GM21526 (cell line): ENCODE measurements around the gene GNAO1.

Experiments used
- ATAC-seq: cut with Tn5 transposase; IDR thresholded peaks from one replicate; pipeline ENCODE4 v1.9.1; 2021; ENCODE audit warnings: moderate library complexity; ENCODE audit not compliant: unreplicated experiment, low FRiP score

Gene GNAO1

GRCh38 chr16:56328276-56329022 lies 137.2 kb downstream of the GNAO1 start:
- ATAC-seq: no peak

GRCh38 chr16:56329887-56330286 lies 138.6 kb downstream of the GNAO1 start:
- ATAC-seq: no peak

GRCh38 chr16:56330476-56330875 lies 139.2 kb downstream of the GNAO1 start:
- no peak for ATAC-seq

- ATAC-seq: no peak
Measured at GRCh38 chr16:56331399-56331798, 140.1 kb downstream of the GNAO1 start.

GRCh38 chr16:56331915-56332314 lies 140.6 kb downstream of the GNAO1 start:
- ATAC-seq: no peak

- no peak for ATAC-seq
Measured at GRCh38 chr16:56332464-56333079, 141.3 kb downstream of the GNAO1 start.

- no peak for ATAC-seq
Measured at GRCh38 chr16:56334761-56335160, 143.5 kb downstream of the GNAO1 start.

- ATAC-seq: no peak
Measured at GRCh38 chr16:56336071-56336688, 144.9 kb downstream of the GNAO1 start.

- ATAC-seq: no peak
Measured at GRCh38 chr16:56336711-56337110, 145.4 kb downstream of the GNAO1 start.

GRCh38 chr16:56337131-56337857 lies 146.0 kb downstream of the GNAO1 start:
- ATAC-seq: no peak

- ATAC-seq: no peak
Measured at GRCh38 chr16:56337858-56338325, 146.6 kb downstream of the GNAO1 start.

GRCh38 chr16:56338566-56339318 lies 147.5 kb downstream of the GNAO1 start:
- ATAC-seq: no peak

- ATAC-seq: no peak
Measured at GRCh38 chr16:56339431-56340195, 148.3 kb downstream of the GNAO1 start.

GRCh38 chr16:56340416-56340815 lies 149.1 kb downstream of the GNAO1 start:
- ATAC-seq: no peak

- no peak for ATAC-seq
Measured at GRCh38 chr16:56340864-56341365, 149.6 kb downstream of the GNAO1 start.

- no peak for ATAC-seq
Measured at GRCh38 chr16:56341656-56342399, 150.5 kb downstream of the GNAO1 start.

GRCh38 chr16:56343661-56344517 lies 152.6 kb downstream of the GNAO1 start:
- no peak for ATAC-seq
